HUDEP-2 (cell line): Measurements from ENCODE around the gene LAMTOR4.
"Not testable (repeated sequence)": the region's sequence is repeated elsewhere in the genome, so short reads cannot be mapped to it uniquely, and the experiment has no call there.

Experiments
- DNase-seq, 76 experiments: peaks; one replicate each; lab custom pipeline; 2025; ENCODE audit not compliant: unreplicated experiment in 76 of 76; lab: John Stamatoyannopoulos, UW

Gene LAMTOR4

DNA sequence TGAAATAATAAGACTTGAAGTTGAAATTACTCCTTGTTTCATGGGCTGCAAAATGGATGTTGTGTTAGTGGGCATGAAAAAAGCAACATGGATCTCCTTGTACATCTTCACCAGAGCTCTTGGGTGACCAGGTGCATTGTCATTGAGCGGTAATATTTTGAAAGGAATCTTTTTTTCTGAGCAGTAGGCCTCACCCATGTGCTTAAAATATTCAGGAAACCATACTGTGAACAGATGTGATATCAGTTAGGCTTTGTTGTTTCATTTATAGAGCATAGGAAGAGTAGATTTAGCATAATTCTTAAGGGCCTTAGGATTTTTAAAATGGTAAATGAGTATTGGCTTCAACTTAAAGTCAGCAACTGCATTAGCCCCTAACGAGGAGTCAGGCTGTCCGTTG is 44.3 kb downstream of the LAMTOR4 start:
- no peak for DNase-seq

DNA sequence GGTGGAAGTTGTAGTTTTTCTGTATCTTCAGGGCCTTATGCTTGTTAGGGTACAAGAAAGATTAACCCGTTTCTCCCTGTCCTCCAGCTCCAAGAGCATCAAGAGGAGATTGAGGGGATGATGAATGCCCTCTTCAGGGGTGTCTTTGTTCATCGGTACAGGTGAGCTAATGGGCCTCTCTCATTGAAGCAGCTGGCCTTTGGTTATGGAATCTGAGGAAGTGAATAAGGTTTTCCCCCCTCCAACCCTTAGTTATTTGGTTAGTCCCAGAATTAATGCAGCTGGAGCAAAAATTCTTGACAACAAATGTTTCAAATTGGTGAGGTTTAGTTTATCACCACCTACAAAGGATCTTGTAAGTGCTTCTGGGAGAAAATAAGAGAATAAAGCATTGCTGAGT is 46.5 kb downstream of the LAMTOR4 start:
- DNase-seq, result no peak

DNA sequence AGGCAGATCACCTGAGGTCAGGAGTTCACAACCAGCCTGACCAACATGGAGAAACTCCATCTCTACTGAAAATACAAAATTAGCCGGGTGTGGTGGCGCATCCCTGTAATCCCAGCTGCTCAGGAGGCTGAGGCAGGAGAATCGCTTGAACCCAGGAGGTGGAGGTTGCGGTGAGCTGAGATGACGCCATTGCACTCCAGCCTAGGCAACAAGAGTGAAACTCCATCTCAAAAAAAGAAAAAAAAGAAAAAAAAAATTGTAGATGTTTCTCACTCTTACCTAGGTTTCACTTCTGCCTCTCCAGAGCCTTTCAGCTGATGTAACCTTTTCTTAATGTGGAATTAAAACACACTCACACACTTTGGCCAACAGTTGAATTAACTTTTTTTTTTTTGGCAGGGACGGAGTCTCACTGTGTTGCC is 47.2 kb downstream of the LAMTOR4 start:
- DNase-seq, result not testable (repeated sequence)

DNA sequence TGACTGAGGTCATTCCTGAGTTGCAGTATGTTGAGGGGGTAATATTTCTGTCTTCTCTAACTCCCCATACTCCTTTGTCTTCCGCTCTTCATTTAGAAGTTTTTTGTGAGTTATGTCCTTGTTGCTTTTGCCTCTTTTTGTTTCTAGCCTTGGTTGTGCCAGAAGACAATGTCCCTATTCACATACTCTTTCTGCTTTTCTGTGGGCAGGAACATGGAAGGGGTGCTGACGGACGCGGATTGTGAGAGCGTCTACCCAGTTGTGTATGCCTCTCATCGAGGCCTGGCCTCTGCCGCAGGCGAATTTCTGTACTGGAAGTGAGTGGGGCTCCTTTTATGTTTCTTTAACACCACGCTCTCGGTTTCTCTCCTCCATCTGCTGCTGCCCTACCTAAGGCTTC is 49.5 kb downstream of the LAMTOR4 start:
- DNase-seq, result no peak

DNA sequence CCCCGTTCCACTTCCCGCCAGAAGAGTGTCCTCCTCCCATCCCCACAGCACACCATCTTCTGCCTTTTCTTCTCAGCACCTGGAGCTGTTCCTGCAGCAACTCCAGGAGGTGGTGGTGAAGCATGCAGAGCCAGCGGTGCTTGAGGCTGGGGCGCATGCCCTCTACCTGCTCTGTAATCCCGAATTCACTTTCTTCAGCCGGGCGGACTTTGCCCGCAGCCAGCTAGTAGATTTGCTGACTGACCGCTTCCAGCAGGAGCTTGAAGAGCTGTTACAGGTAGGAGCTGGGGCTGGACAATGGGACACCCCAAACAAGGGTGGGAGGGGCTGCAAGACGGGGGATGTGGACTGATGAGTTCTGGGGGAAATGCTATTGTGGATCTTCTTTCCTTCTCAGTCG is 52.0 kb downstream of the LAMTOR4 start:
- no peak for DNase-seq
